Mesothelial cell of epicardium (in vitro differentiated cells): ENCODE measurements around the gene WDR64. TPM values are rescaled to one million over a fixed set of nuclear protein-coding genes. Genes with fewer than 3 reads are reported as not detected.

Experiments
- DNase-seq, 2 experiments: peaks; one replicate each; pipeline ENCODE4 v3.0.0; 2021; ENCODE audit warnings: low spot score in 2 of 2; ENCODE audit not compliant: unreplicated experiment in 2 of 2
- H3K27ac Mint-ChIP-seq: 2 replicates; pipeline ENCODE4 v1.8.0; 2021; ENCODE audit warnings: mixed read lengths
- H3K27me3 Mint-ChIP-seq: 2 replicates; pipeline ENCODE4 v1.8.0; 2021; ENCODE audit warnings: low read depth, mixed read lengths
- H3K36me3 Mint-ChIP-seq: 2 replicates; pipeline ENCODE4 v1.8.0; 2021; ENCODE audit warnings: mixed read lengths
- H3K4me1 Mint-ChIP-seq: 2 replicates; pipeline ENCODE4 v1.8.0; 2021; ENCODE audit warnings: mixed read lengths
- H3K4me3 Mint-ChIP-seq: 2 replicates; pipeline ENCODE4 v1.8.0; 2021; ENCODE audit warnings: mild to moderate bottlenecking, moderate library complexity, mixed read lengths
- H3K9me3 Mint-ChIP-seq: 2 replicates; pipeline ENCODE4 v1.8.0; 2021; ENCODE audit warnings: mixed read lengths
- total RNA-seq: library from RNA; stranded (reverse); gene quantifications from 3 replicates; pipeline ENCODE4 v1.2.1, GENCODE V29; 2021
- TF ChIP-seq, protein P1 (sequence below): fragments of 200-600 bp; sonication (generic); IDR thresholded peaks from one replicate; pipeline ENCODE4 v1.5.0; 2021; ENCODE audit warnings: antibody characterized with exemption; ENCODE audit not compliant: unreplicated experiment

Gene WDR64
- total RNA-seq, 1 donor from 2014 or later = not detected

- H3K4me1 Mint-ChIP-seq = peaks cover 27% of the 10 kb centered on the region
- H3K36me3 Mint-ChIP-seq = peaks cover 23% of the 10 kb centered on the region
- H3K27ac Mint-ChIP-seq = no peak overlapping the region
- TF ChIP-seq, protein P1, sequence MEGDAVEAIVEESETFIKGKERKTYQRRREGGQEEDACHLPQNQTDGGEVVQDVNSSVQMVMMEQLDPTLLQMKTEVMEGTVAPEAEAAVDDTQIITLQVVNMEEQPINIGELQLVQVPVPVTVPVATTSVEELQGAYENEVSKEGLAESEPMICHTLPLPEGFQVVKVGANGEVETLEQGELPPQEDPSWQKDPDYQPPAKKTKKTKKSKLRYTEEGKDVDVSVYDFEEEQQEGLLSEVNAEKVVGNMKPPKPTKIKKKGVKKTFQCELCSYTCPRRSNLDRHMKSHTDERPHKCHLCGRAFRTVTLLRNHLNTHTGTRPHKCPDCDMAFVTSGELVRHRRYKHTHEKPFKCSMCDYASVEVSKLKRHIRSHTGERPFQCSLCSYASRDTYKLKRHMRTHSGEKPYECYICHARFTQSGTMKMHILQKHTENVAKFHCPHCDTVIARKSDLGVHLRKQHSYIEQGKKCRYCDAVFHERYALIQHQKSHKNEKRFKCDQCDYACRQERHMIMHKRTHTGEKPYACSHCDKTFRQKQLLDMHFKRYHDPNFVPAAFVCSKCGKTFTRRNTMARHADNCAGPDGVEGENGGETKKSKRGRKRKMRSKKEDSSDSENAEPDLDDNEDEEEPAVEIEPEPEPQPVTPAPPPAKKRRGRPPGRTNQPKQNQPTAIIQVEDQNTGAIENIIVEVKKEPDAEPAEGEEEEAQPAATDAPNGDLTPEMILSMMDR = no peak
- H3K4me3 Mint-ChIP-seq = no peak overlapping the region
- H3K27me3 Mint-ChIP-seq = no peaks in the 10 kb centered on the region
- no peak for DNase-seq
- peaks cover 8% of the 10 kb centered on the region for H3K9me3 Mint-ChIP-seq
Observed at GRCh38 chr1:241632987-241633386, 19.1 kb upstream of the WDR64 start.

DNA sequence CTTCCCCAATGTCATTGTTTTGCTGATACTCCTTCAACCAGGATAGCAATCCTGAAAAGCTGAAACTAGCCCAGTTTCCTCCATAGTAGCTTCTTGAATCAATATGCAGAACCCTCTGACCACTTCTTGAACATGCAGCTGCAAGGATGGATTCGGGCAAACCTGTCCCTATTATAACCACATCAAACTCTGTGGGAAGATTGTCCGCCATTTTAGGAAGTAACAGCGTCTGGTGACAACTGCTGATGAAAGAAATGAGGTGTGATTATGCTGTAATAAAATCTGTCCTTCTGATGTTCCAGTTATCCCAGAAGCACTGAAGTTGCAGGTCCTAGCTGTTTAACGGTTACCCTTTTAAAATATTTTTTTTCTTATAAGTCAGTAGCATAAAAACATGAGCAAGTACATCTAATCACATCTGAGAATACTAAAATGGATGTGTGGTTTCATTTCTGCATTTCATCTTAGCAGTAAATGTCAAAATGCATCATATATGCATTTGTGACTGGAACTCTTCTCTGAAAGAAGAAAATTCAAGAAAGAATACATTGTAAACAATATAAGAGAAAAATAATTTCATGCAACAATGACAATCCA lies 16.4 kb upstream of the WDR64 start:
- Mint-ChIP-seq H3K36me3 (peaks cover 23% of the 10 kb centered on the region), H3K9me3 (peaks cover 8% of the 10 kb centered on the region)

DNA sequence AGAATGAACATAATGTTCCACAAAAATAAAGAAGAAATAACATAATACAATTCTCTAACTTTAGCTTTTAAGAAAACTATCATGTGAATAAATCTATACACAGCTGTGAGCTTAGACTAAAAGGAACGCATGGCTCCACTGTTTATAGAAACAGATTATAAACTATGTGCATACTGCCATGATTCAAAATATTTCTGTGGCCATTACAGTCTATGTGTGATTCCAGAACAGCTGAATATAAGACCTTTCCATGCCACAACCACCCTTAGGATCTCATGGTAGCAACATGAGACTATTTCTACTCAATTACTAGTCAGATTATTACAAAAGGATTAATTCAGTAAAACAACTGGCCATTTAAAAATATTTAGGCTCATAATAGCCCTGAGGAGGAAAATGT lies 15.8 kb upstream of the WDR64 start:
- H3K27me3 Mint-ChIP-seq = no peaks in the 10 kb centered on the region
- peaks cover 23% of the 10 kb centered on the region for H3K36me3 Mint-ChIP-seq
- TF ChIP-seq, protein P1 = no peak
- peak overlapping the region; percentile 75 for H3K27ac Mint-ChIP-seq
- peaks cover 39% of the 10 kb centered on the region for H3K4me1 Mint-ChIP-seq
- no peak overlapping the region for H3K4me3 Mint-ChIP-seq
- peaks cover 8% of the 10 kb centered on the region for H3K9me3 Mint-ChIP-seq
- no peak for DNase-seq

More for the DNA sequence above, 16.4 kb upstream of the WDR64 start:
- TF ChIP-seq, protein P1 = no peak
- Mint-ChIP-seq H3K4me1 (peaks cover 39% of the 10 kb centered on the region), H3K27me3 (no peaks in the 10 kb centered on the region), H3K27ac (no peak overlapping the region), H3K4me3 (no peak overlapping the region)
- DNase-seq = no peak

DNA sequence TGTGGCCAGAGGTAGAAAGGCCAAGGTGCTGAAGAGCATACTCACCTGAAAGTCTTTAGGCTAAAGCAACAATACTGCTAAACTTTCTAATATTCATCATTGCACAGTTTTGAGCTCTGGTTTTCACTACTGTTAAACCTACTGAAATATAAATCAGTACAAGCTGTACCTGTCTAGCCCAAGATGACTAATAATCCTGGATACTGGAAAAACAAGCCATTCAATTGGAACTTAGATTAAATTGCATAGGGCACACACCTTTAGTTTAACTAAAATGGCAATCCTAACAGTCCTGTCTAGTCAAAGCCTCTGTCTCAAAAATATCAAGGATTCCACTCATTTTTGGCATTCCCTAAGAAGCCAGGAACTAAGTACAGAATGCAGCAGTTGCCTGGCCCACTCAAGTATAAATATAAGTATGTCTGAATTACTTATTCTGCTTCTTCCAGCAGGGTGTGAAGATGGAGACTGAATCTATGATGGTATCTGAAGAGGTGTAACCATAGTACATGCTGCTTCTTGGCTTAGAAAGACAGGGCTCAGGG lies 15.0 kb upstream of the WDR64 start:
- no peak for DNase-seq
- no peaks in the 10 kb centered on the region for H3K27me3 Mint-ChIP-seq
- peaks cover 22% of the 10 kb centered on the region for H3K36me3 Mint-ChIP-seq
- peak overlapping the region; percentile 80 for H3K27ac Mint-ChIP-seq
- TF ChIP-seq, protein P1 = no peak
- H3K4me3 Mint-ChIP-seq = peak overlapping the region; percentile 61
- H3K4me1 Mint-ChIP-seq = peaks cover 33% of the 10 kb centered on the region
- peaks cover 15% of the 10 kb centered on the region for H3K9me3 Mint-ChIP-seq

DNA sequence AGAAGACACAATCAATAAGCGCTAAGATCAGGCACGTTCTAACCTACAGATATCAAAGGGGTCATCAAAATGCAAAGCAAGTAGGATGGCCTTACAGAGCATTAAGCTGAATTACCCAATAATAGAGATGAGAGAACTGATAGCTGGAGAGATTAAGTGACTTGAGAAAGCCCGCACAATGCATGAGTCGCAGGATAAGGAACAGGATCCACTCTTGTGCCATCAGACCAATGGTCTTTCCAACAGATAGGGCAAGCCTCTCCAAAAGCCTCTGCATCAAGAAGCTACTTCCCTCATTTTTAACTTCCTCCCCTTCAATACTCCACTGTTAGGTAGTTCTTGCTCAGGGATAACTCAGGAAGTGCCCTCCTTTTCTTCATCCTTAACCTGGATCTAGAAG lies 14.5 kb upstream of the WDR64 start:
- DNase-seq = no peak
- TF ChIP-seq, protein P1 = no peak
- Mint-ChIP-seq H3K36me3 (peaks cover 18% of the 10 kb centered on the region), H3K4me1 (peaks cover 29% of the 10 kb centered on the region), H3K27me3 (no peaks in the 10 kb centered on the region), H3K27ac (peak overlapping the region; percentile 80), H3K4me3 (peak overlapping the region; percentile 61), H3K9me3 (peaks cover 19% of the 10 kb centered on the region)
